Measurements from ENCODE around the gene TRPM1.

TRPM1 gene

DNA sequence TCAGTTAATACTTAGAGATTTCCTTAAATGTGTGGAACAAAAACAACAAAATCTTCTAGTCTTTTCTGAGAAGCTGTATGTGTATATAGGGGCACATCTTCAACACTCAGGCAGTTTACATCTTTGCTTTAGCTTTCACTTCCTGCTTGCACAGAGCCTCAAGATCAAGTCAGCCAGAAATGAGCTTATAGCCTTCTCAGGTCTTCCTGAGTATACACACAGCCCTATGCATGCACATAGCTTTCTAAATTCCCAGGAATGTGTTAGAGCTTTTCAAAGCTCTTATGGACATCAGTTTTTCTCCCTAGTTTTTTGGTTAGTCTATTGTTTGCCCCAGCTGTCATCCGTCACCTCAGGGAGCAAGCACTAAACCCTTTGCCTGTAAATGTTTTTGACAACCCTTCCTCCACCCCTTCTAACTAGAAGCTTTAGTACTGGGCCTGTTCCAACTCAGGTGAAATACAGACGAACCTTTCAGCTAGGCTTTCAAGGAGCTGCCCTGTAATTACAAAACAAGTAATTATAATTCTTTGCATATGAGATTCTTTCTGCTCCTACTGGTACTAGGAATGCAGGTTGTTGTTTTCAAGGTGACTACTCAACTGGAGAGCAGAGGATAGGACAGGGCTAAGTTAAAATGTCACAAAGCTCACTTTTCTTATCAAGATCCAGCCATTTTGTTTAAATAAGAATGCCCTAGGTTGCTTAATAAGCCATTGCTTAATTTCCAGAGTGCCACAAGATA is 87.5 kb downstream of the TRPM1 start:
- ATAC-seq, result peak; percentile 36 to 61

DNA sequence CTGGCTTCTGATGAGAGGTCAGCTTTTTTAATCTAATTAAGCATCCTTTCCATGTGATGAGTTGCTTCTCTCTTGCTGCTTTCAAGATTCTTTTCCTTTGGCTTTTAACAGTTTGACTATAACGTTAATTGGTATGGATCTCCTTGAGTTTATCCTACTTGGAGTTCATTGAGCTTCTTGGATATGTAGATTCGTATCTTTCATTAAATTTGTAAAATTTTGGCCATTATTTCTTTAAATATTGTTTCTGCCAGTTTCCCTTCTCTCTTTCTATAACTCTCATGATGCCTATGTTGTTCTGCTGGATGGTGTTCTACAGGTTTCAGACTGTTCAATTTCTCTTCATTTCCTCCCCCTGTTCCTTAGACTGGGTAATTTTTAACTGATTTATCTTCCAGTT is 89.1 kb downstream of the TRPM1 start:
- ATAC-seq, result no peak

DNA sequence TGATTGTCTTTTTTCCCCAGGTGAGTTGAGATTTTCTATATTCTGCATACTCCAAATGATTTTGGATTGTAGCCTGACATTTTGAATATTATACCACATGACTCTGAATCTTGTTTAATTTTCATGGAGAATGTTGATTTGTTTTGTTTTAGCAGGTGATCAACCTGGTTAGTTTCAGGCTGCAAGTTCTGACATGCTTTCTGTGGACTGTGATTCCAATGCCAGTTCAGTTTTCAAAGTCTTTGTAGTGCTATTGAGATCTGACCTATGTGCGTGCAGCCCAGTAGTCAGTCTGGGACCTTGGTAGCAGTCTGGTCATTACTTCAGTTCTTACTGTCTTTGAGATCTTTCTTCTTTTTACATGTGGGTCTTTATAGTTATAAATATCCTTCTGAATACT is 91.5 kb downstream of the TRPM1 start:
- no peak for ATAC-seq

DNA sequence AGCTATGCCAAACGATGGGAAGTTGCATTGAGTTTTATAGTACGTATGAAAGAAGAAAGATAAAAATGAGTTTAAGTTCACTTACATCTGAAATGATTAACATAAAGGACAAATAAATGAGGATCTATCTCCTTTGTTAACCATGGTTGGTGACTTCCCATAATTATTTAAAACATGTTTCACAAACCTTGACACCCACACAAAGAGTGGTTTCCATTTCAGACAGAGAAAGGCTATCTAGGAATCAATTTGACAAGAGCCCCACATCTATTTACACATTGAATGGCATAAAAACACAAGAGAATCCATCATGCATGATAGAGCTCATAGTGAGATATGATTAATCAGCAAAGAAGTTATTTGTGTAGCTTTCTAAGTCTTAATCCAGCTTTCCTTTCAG is 95.9 kb downstream of the TRPM1 start:
- ATAC-seq, result no peak

DNA sequence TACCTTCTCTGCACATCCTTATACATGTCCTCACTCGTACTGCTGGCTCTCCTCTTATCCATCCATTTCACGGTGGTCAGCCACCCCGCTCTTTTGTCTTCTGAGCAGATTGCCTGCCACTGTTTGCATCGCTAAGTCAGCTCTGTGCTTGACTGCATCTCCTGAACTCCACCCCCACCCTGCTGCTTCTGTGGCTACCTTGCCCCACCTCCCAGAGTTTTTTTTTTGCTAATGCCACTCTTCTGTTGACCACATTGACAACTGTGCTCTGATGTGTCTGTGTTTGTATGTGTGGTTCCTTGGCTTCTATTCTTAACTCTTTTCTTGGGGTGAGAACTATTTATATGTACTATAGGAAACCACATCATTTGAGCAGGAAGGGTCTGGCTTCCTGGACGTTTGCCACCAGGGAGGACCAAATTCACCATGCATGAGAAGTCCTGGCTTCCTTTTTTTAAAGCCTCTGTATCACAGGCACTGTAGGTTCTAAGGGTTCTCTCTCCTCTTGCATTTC is 97.2 kb downstream of the TRPM1 start:
- peak in 1 of 2 donors; percentile 27 for ATAC-seq

DNA sequence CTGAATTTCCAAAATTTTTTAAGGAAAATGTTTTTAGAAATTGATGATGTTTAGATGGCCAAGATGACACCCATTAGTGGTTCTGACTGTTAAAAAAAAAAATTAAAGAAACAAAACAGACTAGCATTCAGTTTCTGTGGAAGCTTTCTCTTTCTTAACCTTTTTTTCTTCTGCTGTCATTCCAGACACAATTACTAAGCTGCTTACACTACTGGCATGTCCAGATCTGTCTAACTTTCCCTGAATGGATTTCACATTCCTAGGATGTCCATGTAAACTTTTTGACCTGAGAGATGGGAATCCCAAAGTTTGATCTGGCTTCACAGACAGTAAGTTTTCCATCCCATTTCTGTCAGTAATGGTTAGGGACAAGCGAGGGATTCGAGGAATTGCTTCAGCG is 99.8 kb downstream of the TRPM1 start:
- ATAC-seq, result no peak

DNA sequence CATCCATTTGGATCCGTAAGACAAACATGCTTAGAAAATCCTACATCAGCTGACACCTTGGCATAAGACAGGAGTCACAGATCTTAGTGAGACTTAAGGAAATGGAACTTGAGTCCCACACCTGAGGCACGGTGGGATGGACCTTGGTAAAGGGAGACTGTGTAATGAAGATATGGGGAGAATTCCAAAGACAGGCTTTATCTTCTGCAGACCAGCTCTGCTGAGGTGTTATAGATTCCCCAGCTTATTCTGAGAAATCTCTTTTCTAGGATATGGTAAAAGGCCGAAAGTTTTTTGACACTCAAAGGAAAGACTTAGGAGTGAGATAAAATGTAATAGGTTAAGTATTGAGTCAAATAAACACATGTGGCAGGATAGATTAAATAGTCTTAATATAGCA is 101.8 kb downstream of the TRPM1 start:
- no peak for ATAC-seq

DNA sequence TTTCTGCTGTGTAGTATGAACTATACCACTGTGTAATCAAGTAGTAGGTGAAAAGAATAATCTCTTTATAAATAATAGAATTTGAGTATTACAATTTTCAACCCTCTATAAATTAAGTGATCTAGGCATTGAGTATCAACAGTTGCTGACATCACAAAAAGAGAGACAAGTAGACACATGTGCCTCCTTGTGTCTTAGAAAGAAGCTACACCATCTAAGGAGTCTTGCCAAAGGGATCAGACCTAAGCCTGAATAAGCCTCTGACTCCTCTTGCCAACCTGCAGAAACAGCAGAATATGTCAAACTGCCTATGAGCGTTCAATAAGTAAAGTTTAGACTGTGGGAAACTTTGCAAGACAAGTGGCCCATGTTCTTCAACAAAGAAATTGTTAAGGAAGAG is 104.3 kb downstream of the TRPM1 start:
- no peak for ATAC-seq

DNA sequence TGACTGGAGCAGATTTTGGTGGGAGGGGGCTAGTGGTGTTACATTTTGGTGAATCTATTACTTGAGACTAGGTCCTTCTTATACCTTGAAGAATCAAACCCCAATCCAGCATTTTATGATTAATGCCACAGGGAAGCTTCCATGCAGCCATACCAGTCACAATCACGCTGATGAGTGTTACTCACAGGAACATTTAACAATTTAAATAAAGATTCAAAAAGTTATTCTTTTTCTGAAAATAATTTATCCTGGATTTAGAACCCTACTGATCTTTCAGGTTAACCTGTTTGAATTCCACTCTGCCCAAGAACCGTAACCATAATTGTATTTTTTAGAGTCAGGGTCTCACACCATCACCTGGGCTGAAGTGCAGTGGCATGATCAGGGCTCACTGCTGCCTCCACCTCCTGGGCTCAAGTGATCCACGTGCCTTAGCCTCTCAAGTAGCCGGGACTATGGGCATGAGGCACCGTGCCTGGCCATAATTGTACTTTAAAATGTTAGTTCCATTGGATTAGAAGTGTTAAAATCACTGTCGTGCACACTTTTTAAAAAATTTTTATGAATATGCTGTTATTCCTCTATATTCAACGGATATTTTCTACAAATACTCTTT is 109.2 kb downstream of the TRPM1 start:
- ATAC-seq, result no peak

DNA sequence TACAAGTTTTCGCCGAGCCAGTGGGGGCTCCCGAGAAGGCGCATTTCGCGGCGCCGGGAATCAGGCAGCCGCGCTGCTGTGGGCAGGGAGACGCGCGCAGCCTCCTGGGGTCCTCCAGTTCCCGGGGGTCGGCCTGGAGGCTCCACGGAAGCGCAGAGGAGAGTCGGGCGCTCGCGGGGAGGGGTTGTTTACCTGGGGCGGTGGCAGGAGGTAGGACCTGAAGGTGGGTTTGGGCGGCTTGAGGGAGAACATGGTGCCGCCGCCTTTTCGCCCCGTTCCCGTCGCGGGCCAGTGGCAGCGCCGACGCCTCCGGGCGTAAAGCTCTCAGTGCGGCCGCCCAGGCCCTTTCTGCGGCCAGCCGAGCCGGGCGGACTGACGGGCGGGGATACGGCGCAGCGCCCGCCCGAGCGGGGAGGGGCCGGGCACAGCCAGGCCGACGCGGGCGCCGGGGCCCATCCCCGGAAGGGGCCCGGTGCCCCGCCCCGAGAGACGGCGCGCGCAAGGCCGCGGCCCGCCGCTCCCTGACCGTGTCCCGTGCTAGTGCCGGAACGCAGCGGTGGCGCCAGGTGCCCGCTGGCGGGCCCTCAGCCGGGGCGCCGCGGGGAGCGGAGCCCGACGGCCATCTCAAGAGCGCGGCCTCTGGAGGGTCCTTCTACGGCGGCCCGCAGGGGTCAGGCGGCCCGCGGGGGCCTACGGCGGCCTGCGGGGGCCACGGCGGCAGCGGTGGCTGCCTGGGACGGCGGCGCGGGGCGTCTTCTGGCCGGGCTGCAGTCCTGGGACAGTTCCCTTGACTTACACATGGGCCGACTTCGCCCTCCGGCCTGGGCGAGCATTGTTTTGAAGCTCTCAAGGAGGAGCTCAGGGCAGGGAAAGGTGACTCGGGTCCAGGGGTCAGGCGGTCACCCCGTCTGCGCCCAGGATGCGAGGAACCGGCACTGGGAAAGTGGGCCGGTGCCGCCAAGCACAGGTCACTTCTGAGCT is 110.0 kb downstream of the TRPM1 start, which contains the start of gene MTMR10:
TSS of gene MTMR10 (minus strand) at position 374 of the 981 bp plus-strand sequence. CDS start at position 252, 122 bp downstream.
- ATAC-seq, result peak; percentile 95 to 96

DNA sequence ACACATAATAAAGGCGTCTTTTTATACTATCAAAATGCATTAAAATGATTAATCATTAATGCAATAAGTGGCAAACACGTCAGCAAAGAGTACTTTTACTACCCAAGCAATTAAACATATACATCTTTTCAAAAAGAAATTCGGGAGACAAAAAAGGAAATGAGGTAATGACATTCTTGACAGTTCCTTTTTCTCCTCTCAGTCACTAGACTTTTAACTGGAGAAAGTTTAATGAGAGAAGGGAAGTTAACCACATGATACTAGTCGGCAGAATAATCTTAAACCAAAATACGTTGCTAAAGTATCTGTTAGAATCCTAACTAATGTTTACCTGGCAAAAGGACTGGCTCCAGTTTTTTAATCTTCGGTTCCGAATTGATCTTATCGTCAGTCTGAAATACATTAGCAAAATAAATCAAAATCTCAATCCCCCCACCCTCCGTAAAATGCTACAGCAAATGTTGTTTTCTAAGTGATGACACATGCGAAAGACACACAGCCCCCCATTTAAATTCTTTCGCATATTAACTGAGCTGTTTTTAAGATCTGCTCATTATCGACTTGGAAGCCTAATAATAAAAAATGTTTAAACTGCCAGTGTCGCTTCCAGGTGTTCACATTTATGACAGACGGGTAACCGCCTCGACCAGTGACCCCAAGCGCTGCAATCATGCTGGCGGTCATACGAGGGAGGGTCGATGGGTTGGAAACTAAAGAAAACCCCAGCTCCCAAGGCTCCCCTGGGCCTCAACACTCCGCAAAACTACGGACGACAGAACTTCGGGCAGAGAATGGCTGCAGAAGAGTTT is 110.9 kb downstream of the TRPM1 start:
- ATAC-seq, result peak; percentile 1 to 2

DNA sequence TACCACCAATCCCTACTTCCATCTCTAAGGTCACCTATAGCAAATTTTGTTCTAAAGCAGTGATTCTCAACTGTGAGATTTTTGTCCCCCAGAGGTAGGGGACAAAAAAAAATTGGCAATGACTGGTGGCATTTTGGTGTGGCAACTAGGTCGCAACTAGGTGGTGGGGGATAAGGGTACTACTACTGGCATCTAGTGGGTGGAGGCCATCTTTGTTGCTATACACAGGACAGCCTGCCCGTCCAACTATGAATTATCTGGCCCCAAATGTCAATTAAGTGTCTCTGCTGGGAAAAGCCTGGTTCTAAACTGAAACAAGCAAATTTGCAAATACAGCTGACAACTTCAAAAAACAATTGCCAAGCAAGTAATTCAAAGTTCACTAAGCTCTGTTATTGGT is 111.5 kb downstream of the TRPM1 start:
- ATAC-seq, result no peak

DNA sequence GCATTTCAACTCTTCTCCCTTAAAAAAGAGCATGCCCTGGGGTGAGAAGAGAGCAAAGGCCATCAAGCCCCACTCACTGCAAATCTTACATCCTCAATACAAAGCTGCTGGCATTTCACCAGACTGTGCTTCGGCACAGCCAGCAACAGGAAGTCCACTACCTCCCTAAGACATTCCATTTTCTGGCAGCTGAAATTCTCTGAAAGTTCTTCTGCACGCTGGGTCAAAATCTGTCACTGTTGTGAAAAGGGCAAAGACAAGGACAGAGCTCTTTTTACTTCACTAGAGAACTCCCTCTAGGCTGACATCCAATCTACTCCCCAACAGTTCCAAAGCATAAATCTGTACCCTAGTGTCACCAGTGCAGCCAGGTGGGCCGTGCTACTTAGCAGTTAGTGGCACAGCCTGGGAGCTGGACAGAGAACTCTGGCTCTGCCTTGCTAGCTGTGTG is 116.4 kb downstream of the TRPM1 start:
- no peak for ATAC-seq

DNA sequence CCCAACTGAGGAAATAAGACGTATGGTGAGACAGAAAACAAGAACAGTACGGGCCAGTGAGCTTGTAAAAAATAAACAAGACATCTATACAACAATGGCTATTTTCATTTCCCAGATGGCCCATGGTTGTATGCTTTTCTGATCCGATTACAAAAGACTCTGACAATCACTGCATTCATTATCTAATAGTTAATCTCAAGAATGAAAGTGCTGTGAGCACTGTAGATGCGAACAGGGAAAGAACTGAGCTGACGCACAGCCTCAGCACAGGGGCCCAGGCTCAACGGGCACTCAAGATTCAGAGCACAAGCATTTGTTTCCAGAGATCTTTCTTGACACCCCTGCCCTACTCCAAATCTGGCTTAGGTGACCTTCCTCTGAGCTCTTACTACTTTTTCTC is 117.0 kb downstream of the TRPM1 start:
- ATAC-seq, result no peak

DNA sequence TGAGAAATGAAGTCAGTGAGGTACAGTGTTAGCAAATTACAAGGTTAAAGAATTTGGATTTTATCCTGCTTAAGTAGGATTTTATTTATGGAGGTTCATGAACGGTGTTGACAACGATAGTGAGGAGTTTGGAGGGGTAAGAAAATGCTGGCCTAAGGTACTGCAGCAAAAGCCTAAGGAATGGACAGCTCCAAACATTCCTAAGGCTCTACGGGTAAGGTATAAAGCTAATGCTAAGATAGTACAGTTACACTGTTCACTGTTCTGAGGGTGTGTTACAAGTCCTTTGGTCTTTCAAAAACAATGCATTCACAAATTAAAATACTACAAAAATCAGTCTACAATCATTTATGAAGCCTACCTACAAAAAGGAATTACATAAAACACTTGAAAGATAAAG is 117.4 kb downstream of the TRPM1 start:
- no peak for ATAC-seq

DNA sequence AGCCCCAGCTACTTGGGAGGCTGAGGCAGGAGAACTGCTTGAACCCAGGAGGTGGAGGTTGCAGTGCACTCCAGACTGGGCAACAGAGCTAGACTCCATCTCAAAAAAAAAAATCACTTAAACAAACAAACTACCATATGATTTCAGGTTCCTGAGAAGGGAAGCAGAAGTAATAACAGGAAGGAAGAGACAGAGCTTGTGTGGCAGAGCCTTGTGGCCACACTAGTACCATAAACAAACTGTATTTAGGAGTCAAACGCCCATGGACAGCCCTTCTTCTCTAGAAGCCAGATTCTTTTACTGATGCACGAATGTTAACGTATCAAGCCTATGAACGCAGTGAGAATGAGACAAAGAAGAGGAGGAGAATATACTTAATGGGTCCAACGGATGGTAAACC is 122.1 kb downstream of the TRPM1 start:
- ATAC-seq, result no peak

DNA sequence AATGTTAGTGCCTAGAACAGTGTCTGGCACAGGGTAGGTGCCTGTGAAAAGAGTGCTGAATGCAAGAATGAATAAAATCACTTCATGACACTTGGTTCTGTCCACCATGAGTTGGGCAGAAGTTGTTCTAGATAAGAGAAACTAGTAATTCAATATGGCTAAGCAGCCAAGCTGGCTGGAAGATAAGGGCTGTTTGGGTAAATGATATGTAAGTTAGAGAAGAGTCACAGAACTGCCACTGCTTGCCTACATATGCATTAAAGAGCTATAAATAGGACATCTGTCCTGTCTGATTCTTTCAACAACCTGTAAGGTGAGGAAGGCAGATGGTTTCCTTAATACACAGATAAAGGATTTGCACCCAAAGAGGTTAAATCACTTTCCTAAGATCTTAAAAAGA is 123.2 kb downstream of the TRPM1 start:
- no peak for ATAC-seq

DNA sequence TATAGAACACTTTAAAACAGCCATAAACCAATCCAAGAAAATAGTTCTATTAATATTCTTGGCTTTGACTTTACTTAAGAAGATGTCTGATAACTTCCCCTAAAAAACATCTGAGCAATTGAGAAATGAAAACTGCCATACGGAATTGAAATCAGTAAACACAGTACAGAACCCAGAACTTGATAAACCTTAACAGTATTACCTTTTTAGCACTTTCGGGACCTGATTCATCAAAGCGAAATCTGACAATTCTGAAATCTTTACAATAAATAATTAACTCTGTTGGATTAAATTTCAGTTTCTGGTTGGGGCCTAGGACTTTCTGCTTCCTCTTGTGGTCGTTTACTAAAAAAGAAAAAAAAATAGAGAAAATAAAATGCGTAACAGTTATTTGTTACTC is 127.4 kb downstream of the TRPM1 start:
- no peak for ATAC-seq

DNA sequence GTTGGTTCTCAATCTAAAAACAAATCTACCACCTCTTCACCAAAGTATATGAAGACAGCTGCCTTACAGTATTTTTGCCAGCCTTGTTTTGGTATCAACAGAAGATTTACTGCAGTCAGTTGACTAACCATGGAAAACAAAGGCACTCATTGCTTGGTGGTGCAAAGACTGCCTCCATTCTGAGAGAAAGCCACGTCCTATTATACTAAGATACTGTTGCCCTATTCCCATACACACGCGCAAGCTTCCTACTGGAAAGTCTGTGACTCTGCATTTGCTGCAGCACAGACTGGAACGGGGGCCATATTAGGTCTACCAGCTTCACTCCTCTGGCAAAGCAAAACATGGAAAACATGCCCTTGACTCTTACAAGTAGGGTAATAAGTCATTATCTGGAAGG is 128.1 kb downstream of the TRPM1 start:
- ATAC-seq, result no peak

DNA sequence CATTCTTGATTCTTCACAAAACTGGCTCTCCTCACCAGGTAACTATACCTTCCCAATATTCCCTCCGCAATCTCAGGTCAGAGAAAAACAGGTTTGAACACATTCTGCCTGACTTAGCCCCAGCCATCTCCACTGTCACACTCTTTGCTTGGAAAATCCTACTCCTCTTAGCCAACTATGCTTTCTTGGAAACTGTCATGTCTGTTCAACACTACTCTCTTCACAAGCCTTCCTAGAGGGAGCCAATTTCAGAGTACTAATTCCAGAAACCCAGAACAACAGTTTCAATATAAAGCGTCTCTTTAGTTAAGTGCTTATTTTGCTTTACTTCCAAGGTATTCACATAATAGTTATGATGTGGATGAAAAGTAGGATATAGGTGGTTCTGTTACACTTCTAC is 131.8 kb downstream of the TRPM1 start:
- no peak for ATAC-seq

DNA sequence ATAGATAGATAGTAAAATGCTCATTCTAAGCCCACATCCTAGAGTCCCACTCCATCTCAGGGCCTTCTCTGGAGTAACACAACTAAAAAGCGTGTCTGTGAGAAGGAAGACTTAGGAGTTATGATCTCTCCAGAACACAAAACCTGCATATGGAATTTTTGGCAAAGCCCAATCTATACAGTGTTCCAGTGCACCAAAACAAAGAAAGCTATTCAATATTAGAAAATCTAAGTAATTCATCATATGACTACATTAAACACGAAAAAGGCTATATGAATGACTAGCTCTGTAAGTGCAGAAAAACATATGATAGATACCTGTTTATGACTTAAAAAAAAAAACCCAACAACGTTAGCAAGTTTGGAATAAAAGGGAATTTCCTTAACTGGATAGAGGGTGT is 137.8 kb downstream of the TRPM1 start:
- no peak for ATAC-seq

DNA sequence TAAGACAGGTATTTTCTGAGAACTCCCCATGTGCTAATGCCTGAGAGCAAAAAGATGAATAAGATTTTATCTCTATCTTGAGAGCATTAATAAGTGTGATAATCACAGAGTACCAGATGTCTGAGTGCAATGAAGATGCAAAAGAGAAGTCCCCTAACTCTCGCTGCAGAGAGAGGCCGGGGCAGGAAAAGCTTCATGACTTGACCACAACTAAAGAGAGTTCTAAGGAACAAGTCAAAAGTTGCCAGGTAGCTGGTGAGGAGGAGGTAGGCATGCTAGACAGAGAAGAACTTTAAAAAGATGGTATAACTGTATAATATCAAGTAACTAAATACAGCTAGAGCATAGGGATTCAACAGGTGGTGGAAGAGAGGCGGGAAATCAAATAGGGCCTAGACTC is 138.9 kb downstream of the TRPM1 start:
- ATAC-seq, result no peak

Data from activated CD4-positive, CD25-positive, alpha-beta regulatory T cell treated with anti-CD3 and anti-CD28 coated beads, Interleukin-2, amount 50 U/mL, for 24 hours (primary cell).